Testis (tissue), 2 donors: ENCODE measurements around the gene INPP5A.

ENCODE experiments used
- POLR2A ChIP-seq: fragments of 450-650 bp; IDR thresholded peaks from one replicate; pipeline ENCODE4 v1.6.1; 2017; ENCODE audit warnings: antibody characterized with exemption, mild to moderate bottlenecking, moderate library complexity
- TF ChIP-seq, protein P1 (sequence below), 3 experiments: fragments of 450-650 bp in 2 of 3; fragments of 200-600 bp in 1 of 3; sonication (generic) in 1 of 3; IDR thresholded peaks; one replicate each; pipeline ENCODE4 v1.5.1; 2016 to 2019; ENCODE audit warnings: antibody characterized with exemption in 3 of 3, mild to moderate bottlenecking in 2 of 3, moderate library complexity in 1 of 3

DNA sequence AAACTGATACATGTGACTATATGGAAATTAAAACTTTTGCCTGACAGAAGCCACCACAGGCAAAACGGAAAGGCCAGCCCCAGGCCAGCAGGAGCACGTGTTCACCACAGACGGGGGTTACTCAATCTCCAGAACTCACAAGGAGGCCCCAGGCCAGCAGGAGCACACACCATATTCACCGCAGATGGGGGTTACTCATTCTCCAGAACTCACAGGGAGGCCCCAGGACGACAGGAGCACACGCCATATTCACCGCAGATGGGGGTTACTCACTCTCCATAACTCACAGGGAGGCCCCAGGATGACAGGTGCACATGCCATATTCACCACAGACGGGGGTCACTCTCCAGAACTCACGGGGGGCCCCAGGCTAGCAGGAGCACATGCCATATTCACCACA, 186.9 kb downstream of the INPP5A start:
- no peak for TF ChIP-seq POLR2A
- TF ChIP-seq, protein P1, sequence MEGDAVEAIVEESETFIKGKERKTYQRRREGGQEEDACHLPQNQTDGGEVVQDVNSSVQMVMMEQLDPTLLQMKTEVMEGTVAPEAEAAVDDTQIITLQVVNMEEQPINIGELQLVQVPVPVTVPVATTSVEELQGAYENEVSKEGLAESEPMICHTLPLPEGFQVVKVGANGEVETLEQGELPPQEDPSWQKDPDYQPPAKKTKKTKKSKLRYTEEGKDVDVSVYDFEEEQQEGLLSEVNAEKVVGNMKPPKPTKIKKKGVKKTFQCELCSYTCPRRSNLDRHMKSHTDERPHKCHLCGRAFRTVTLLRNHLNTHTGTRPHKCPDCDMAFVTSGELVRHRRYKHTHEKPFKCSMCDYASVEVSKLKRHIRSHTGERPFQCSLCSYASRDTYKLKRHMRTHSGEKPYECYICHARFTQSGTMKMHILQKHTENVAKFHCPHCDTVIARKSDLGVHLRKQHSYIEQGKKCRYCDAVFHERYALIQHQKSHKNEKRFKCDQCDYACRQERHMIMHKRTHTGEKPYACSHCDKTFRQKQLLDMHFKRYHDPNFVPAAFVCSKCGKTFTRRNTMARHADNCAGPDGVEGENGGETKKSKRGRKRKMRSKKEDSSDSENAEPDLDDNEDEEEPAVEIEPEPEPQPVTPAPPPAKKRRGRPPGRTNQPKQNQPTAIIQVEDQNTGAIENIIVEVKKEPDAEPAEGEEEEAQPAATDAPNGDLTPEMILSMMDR (IDR thresholded peaks at IDR 0.05), result no peak
